ENCODE data around the gene KIN. TPM values are rescaled to one million over a fixed set of nuclear protein-coding genes. Genes with fewer than 3 reads are reported as not detected.

Gene KIN
- polyA plus RNA-seq, 2 of the 4 experiments (the other 2 are of a cell fraction): 8.3 to 19.0 TPM

DNA sequence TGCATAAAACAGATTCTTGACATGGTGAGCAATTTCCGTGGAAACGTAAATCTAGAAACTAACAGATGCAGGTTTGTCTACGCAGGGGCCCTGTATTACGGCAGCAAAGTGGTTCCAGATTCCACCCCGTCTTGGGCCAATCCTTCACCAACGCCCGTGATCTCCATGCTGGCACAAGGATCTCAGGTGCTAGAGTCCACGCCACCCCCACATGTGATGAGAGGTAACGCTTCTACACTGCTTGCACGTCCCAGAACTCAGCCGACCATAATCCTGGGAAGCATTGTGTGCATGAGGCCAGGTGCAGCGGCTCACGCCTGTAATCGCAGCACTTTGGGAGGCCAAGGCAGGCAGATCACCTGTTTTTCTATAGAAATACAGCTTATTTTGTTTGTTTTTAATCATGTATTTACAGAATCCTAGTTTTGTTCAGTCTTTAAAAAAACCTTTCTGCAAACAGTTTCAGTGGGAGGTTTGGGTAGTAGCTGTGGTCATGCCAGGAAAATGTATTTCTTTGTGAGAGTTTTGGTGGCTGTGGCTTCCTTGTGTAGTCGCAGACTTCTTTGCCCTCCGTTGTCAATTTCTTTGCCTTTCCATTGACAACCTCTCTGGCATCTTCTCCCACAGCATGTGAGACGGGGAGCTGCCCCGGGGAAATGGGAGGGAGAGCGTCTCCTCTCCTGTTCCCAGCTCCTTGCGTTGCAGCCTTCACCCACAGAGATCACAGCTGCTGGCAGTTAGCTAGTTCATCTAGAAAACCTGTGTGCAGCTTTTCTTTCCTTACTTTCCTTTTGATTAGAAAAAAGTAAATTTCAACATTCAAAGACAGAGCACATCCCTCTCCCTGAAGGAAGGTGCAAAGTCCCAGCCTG lies 49.0 kb downstream of the KIN start:
- H3K4me1 ChIP-seq: no peaks in the 10 kb centered on the region
- no peak overlapping the region for H3K4me3 ChIP-seq
- ChIA-PET POLR2A (no interaction called here), CTCF (interaction anchor here (0.7 to 1.7 kb wide), 4 partner anchors 17 to 213 kb away, joined by 3 to 7 read pairs (median 4); no protein-coding TSS in a partner anchor)
- DNase-seq (ENCODE audit: low read depth in 1 of 2, low spot score in 1 of 2) (no peak), FAIRE-seq (no peak), ATAC-seq (no peak)
- 83% methylated on average over 20 of the region's 20 CpGs for WGBS (ENCODE audit: missing lambda C conversion rate)
- H3K4me2 ChIP-seq: no peak overlapping the region
- H3K27ac ChIP-seq: no peak overlapping the region
- TF ChIP-seq RAD21 (conservative IDR thresholded peaks at IDR 0.05 in 1 of 2, IDR thresholded peaks at IDR 0.05 in 1 of 2): no peak
- no peak for TF ChIP-seq HOXB5 (CRISPR knock-in tag; IDR thresholded peaks at IDR 0.05)
- no peak for TF ChIP-seq RFX5 (IDR thresholded peaks at IDR 0.05)
- no peak for TF ChIP-seq MYC (IDR thresholded peaks at IDR 0.05; ENCODE audit: borderline replicate concordance, low read length)
- H3K9me3 ChIP-seq: no peaks in the 10 kb centered on the region

DNA sequence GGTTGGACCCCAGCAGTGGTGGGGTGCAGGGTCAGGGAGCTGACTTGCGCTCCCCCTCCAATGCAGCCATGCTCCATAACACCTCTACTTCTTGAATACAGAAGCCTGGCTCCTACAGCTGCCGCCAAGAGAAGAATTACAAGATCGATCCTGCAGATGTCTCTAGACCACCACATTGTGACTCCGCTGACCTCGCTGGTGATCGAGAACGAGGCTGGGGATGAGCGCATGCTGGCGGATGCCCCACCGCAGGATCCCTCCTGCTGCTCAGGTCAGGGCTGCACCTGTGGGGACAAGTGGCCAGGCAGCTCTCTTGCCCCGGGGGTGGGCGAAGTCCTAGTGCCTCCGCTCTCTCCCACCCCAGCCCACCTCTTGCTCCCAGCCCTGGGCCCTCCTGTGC lies 53.0 kb downstream of the KIN start:
- 91% methylated on average over 11 of the region's 13 CpGs for WGBS (ENCODE audit: missing lambda C conversion rate)
- ChIA-PET POLR2A (no interaction called here), CTCF (interaction anchor here (1.0 to 1.6 kb wide), 2 partner anchors 36 to 48 kb away, joined by 3 read pairs; no protein-coding TSS in a partner anchor)
- Histone ChIP-seq H3K9me3 (no peaks in the 10 kb centered on the region), H3K4me2 (no peak overlapping the region), H3K27ac (no peak overlapping the region), H3K4me3 (no peak overlapping the region), H3K4me1 (no peaks in the 10 kb centered on the region)
- DNase-seq (ENCODE audit: low read depth in 1 of 2, low spot score in 1 of 2) (no peak), FAIRE-seq (no peak), ATAC-seq (no peak)
- TF ChIP-seq KDM5A (IDR thresholded peaks at IDR 0.05) (no peak), FOXS1 (CRISPR knock-in tag; IDR thresholded peaks at IDR 0.05) (no peak)
- TF ChIP-seq, protein P1, sequence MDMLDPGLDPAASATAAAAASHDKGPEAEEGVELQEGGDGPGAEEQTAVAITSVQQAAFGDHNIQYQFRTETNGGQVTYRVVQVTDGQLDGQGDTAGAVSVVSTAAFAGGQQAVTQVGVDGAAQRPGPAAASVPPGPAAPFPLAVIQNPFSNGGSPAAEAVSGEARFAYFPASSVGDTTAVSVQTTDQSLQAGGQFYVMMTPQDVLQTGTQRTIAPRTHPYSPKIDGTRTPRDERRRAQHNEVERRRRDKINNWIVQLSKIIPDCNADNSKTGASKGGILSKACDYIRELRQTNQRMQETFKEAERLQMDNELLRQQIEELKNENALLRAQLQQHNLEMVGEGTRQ (IDR thresholded peaks at IDR 0.05): no peak

DNA sequence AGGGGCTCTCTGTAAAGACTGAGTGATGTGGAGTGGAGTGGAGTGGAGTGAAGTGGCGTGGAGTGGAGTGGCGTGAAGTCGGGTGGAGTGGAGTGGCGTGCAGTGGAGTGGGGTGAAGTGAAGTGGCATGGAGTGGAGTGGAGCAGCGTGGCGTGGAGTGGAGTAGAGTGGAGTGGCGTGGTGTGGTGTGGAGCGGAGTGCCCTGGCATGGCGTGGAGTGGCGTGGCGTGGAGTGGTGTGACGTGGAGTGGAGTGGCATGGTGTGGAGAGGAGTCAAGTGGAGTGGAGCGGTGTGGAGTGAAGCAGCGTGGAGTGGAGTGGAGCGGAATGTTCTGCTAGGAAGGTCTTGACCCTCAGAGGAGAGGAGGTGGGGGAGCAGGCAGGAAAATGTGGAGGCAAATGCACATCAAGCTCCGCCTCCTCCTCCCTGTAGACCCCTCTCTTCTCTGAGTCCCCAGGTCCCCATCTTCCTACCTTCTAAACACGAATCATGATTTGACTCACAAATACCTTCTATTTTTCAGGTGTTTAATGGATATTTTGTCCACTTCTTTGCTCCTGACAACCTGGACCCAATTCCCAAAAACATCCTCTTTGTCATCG lies 64.8 kb downstream of the KIN start:
- 49% methylated on average over 18 of the region's 18 CpGs for WGBS (ENCODE audit: missing lambda C conversion rate)
- DNase-seq (ENCODE audit: low read depth in 1 of 2, low spot score in 1 of 2): no peak
- Histone ChIP-seq H3K4me1 (no peaks in the 10 kb centered on the region), H3K27ac (no peak overlapping the region), H3K9me3 (no peaks in the 10 kb centered on the region), H3K4me2 (no peak overlapping the region), H3K4me3 (no peak overlapping the region)
- POLR2A ChIA-PET: no interaction called here
- no peak for ATAC-seq
- no peak for FAIRE-seq
- CTCF ChIA-PET: interaction anchor here (1.5 kb wide), 1 partner anchor 35 kb away, joined by 4 read pairs; no protein-coding TSS in a partner anchor
- no peak for TF ChIP-seq FOXS1 (CRISPR knock-in tag; IDR thresholded peaks at IDR 0.05)
- TF ChIP-seq, protein P2, sequence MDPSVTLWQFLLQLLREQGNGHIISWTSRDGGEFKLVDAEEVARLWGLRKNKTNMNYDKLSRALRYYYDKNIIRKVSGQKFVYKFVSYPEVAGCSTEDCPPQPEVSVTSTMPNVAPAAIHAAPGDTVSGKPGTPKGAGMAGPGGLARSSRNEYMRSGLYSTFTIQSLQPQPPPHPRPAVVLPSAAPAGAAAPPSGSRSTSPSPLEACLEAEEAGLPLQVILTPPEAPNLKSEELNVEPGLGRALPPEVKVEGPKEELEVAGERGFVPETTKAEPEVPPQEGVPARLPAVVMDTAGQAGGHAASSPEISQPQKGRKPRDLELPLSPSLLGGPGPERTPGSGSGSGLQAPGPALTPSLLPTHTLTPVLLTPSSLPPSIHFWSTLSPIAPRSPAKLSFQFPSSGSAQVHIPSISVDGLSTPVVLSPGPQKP (IDR thresholded peaks at IDR 0.05; ENCODE audit: low read depth, low read length): no peak
- TF ChIP-seq, protein P3, sequence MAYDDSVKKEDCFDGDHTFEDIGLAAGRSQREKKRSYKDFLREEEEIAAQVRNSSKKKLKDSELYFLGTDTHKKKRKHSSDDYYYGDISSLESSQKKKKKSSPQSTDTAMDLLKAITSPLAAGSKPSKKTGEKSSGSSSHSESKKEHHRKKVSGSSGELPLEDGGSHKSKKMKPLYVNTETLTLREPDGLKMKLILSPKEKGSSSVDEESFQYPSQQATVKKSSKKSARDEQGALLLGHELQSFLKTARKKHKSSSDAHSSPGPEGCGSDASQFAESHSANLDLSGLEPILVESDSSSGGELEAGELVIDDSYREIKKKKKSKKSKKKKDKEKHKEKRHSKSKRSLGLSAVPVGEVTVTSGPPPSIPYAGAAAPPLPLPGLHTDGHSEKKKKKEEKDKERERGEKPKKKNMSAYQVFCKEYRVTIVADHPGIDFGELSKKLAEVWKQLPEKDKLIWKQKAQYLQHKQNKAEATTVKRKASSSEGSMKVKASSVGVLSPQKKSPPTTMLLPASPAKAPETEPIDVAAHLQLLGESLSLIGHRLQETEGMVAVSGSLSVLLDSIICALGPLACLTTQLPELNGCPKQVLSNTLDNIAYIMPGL (CRISPR knock-in tag; IDR thresholded peaks at IDR 0.05; ENCODE audit: borderline replicate concordance): no peak
- no peak for TF ChIP-seq MAFK (IDR thresholded peaks at IDR 0.05; ENCODE audit: partially characterized antibody)
- TF ChIP-seq POLR2A (IDR thresholded peaks at IDR 0.05; ENCODE audit: low read length): no peak
- no peak for TF ChIP-seq NPAS2 (CRISPR knock-in tag; IDR thresholded peaks at IDR 0.05; ENCODE audit: borderline replicate concordance)
- no peak for TF ChIP-seq RFX5 (IDR thresholded peaks at IDR 0.05)
- no peak for TF ChIP-seq TFCP2L1 (CRISPR knock-in tag; IDR thresholded peaks at IDR 0.05)
- TF ChIP-seq SREBF2 (IDR thresholded peaks at IDR 0.05): no peak
- no peak for TF ChIP-seq ZNF302 (CRISPR knock-in tag; IDR thresholded peaks at IDR 0.05)
- no peak for TF ChIP-seq GATA3 (IDR thresholded peaks at IDR 0.05; ENCODE audit: borderline replicate concordance)
- TF ChIP-seq RAD21 (conservative IDR thresholded peaks at IDR 0.05 in 1 of 2, IDR thresholded peaks at IDR 0.05 in 1 of 2): no peak
- TF ChIP-seq KDM5A (IDR thresholded peaks at IDR 0.05): no peak
- TF ChIP-seq CHD2 (IDR thresholded peaks at IDR 0.05; ENCODE audit: low read length, partially characterized antibody): no peak
- no peak for TF ChIP-seq HOXA7 (CRISPR knock-in tag; IDR thresholded peaks at IDR 0.05)
- TF ChIP-seq POLR2AphosphoS2 (conservative IDR thresholded peaks at IDR 0.05; ENCODE audit: low read length): no peak
- TF ChIP-seq, protein P4, sequence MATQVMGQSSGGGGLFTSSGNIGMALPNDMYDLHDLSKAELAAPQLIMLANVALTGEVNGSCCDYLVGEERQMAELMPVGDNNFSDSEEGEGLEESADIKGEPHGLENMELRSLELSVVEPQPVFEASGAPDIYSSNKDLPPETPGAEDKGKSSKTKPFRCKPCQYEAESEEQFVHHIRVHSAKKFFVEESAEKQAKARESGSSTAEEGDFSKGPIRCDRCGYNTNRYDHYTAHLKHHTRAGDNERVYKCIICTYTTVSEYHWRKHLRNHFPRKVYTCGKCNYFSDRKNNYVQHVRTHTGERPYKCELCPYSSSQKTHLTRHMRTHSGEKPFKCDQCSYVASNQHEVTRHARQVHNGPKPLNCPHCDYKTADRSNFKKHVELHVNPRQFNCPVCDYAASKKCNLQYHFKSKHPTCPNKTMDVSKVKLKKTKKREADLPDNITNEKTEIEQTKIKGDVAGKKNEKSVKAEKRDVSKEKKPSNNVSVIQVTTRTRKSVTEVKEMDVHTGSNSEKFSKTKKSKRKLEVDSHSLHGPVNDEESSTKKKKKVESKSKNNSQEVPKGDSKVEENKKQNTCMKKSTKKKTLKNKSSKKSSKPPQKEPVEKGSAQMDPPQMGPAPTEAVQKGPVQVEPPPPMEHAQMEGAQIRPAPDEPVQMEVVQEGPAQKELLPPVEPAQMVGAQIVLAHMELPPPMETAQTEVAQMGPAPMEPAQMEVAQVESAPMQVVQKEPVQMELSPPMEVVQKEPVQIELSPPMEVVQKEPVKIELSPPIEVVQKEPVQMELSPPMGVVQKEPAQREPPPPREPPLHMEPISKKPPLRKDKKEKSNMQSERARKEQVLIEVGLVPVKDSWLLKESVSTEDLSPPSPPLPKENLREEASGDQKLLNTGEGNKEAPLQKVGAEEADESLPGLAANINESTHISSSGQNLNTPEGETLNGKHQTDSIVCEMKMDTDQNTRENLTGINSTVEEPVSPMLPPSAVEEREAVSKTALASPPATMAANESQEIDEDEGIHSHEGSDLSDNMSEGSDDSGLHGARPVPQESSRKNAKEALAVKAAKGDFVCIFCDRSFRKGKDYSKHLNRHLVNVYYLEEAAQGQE (IDR thresholded peaks at IDR 0.05): no peak
- TF ChIP-seq, protein P5, sequence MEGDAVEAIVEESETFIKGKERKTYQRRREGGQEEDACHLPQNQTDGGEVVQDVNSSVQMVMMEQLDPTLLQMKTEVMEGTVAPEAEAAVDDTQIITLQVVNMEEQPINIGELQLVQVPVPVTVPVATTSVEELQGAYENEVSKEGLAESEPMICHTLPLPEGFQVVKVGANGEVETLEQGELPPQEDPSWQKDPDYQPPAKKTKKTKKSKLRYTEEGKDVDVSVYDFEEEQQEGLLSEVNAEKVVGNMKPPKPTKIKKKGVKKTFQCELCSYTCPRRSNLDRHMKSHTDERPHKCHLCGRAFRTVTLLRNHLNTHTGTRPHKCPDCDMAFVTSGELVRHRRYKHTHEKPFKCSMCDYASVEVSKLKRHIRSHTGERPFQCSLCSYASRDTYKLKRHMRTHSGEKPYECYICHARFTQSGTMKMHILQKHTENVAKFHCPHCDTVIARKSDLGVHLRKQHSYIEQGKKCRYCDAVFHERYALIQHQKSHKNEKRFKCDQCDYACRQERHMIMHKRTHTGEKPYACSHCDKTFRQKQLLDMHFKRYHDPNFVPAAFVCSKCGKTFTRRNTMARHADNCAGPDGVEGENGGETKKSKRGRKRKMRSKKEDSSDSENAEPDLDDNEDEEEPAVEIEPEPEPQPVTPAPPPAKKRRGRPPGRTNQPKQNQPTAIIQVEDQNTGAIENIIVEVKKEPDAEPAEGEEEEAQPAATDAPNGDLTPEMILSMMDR (IDR thresholded peaks at IDR 0.05): no peak
